Tibial artery (tissue), 4 donors: ENCODE data around the gene DKK3.

Experiments used
- DNase-seq, 2 donors: peaks; one replicate each; pipeline ENCODE4 v3.0.0-alpha.2; 2019
- H3K27ac ChIP-seq, 2 donors: fragments of 200-600 bp; sonication (generic) in 1 of 2; 1 replicate in 1 of 2; 2 replicates in 1 of 2; pipeline ENCODE4 v1.5.1; 2018 to 2019; ENCODE audit warnings: mild to moderate bottlenecking in 1 of 2
- H3K27me3 ChIP-seq, 2 donors: fragments of 200-600 bp; sonication (generic) in 1 of 2; one replicate each; pipeline versions ENCODE4 v1.5.1 to v1.6.0; 2016 to 2019
- H3K36me3 ChIP-seq, 3 donors: fragments of 200-600 bp; sonication (generic) in 2 of 3; one replicate each; pipeline ENCODE4 v1.5.1; 2016 to 2019; ENCODE audit warnings: mild to moderate bottlenecking in 2 of 3
- H3K4me1 ChIP-seq, 4 donors: fragments of 200-600 bp; sonication (generic) in 2 of 4; 1 replicate in 3 of 4; 2 replicates in 1 of 4; pipeline ENCODE4 v1.5.1; 2016 to 2019
- H3K4me3 ChIP-seq, 2 donors: fragments of 200-600 bp; sonication (generic) in 1 of 2; 1 replicate in 1 of 2; 2 replicates in 1 of 2; pipeline ENCODE4 v1.5.1; 2018 to 2019; ENCODE audit warnings: mild to moderate bottlenecking in 2 of 2
- H3K9me3 ChIP-seq, 3 donors: fragments of 200-600 bp; sonication (generic) in 1 of 3; one replicate each; pipeline ENCODE4 v1.5.1; 2016 to 2019
- intact Hi-C: fragments of 100-400 bp; cut with DNase I; formaldehyde crosslinking; loops from one replicate; pipeline ENCODE4 v1.15.0; 2023; ENCODE audit warnings: low total_unique reads
- TF ChIP-seq, protein P1 (sequence below), 2 experiments: fragments of 200-600 bp in 1 of 2; fragments of 450-650 bp in 1 of 2; IDR thresholded peaks; one replicate each; pipeline ENCODE4 v1.5.1; 2017 to 2019; ENCODE audit warnings: antibody characterized with exemption in 2 of 2, mild to moderate bottlenecking in 1 of 2, moderate library complexity in 1 of 2

Gene DKK3

GRCh38 chr11:11966826-11967668, 41.4 kb downstream of the DKK3 start:
- peaks cover 0 to 30% (median 12%) of the 10 kb centered on the region in 4 donors for H3K4me1 ChIP-seq
- intact Hi-C loops = no loop called here
- DNase-seq = peak; percentile 79 to 81

GRCh38 chr11:11966354-11966741, 42.1 kb downstream of the DKK3 start:
- TF ChIP-seq, protein P1, sequence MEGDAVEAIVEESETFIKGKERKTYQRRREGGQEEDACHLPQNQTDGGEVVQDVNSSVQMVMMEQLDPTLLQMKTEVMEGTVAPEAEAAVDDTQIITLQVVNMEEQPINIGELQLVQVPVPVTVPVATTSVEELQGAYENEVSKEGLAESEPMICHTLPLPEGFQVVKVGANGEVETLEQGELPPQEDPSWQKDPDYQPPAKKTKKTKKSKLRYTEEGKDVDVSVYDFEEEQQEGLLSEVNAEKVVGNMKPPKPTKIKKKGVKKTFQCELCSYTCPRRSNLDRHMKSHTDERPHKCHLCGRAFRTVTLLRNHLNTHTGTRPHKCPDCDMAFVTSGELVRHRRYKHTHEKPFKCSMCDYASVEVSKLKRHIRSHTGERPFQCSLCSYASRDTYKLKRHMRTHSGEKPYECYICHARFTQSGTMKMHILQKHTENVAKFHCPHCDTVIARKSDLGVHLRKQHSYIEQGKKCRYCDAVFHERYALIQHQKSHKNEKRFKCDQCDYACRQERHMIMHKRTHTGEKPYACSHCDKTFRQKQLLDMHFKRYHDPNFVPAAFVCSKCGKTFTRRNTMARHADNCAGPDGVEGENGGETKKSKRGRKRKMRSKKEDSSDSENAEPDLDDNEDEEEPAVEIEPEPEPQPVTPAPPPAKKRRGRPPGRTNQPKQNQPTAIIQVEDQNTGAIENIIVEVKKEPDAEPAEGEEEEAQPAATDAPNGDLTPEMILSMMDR (IDR thresholded peaks at IDR 0.05) = no peak
- Histone ChIP-seq H3K9me3 (no peaks in the 10 kb centered on the region), H3K27ac (no peak overlapping the region), H3K4me1 (peaks cover 0 to 30% (median 7%) of the 10 kb centered on the region in 4 donors), H3K4me3 (no peak overlapping the region), H3K27me3 (no peaks in the 10 kb centered on the region), H3K36me3 (peaks cover 0 to 59% (median 27%) of the 10 kb centered on the region in 3 donors)
- intact Hi-C loops = no loop called here
- no peak for DNase-seq

More at GRCh38 chr11:11966826-11967668, 41.4 kb downstream of the DKK3 start:
- Histone ChIP-seq H3K9me3 (no peaks in the 10 kb centered on the region), H3K27ac (no peak overlapping the region), H3K4me3 (no peak overlapping the region), H3K27me3 (no peaks in the 10 kb centered on the region), H3K36me3 (peaks cover 0 to 59% (median 23%) of the 10 kb centered on the region in 3 donors)
- TF ChIP-seq, protein P1 (IDR thresholded peaks at IDR 0.05) = peak; percentile 70 to 81

DNA sequence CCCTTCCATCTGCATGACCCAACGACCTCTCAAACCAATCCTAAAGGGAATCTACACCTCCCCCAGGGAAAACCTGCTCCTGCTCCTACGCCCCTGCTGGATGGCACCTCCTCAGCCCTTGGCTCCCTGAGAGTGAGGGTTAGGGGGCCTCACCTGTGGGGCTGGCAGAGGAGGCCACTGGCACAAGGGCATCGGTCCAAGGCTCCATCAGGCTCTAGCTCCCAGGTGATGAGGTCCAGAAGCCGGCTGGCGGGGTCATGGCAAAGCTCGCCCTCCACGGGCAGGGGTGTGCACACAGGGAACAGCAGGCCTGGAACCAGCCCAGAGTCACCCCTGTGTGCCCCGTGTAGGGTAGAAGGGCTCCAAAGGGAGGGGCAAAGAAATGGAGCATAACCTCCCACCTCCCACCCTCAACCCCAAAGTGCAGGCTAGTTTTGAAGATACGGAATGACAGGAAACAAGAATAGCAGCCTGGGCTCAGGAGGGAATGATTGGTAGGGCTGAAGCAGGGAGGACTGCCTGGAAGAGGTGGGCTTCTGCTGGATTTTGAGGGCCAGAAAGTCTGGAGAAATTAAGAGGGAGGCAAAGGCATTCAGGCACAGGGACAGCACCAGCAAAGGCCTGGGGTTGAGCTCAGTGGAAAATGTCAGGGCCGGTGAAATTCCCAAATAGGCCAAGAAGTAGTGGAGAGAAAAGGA, 42.6 kb downstream of the DKK3 start:
- Histone ChIP-seq H3K36me3 (peaks cover 0 to 59% (median 27%) of the 10 kb centered on the region in 3 donors), H3K27ac (no peak overlapping the region), H3K27me3 (no peaks in the 10 kb centered on the region), H3K4me1 (peaks cover 0 to 30% (median 7%) of the 10 kb centered on the region in 4 donors), H3K4me3 (no peak overlapping the region), H3K9me3 (no peaks in the 10 kb centered on the region)
- no peak for DNase-seq
- intact Hi-C loops = no loop called here
- TF ChIP-seq, protein P1 (IDR thresholded peaks at IDR 0.05) = no peak

DNA sequence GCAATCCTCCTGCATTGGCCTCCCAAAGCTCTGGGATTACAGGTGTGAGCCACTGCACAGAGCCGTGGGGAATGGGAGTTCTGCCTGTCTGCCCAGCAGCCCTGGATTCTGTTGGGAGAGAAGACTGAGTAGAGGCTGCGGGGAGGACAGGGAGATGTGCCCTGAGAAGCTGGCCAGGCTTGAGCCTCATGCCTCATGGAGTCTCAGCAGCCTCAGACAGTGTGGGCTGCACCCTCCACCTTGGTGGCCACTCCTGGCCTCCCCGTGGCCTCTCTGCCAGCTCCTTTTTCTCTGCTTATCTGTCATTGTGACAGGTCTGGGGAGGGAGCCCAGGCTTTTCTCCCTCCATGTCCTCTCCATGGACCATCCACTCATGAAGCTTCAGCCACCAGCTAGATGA, 43.2 kb downstream of the DKK3 start:
- Histone ChIP-seq H3K4me3 (no peak overlapping the region), H3K27me3 (no peaks in the 10 kb centered on the region), H3K9me3 (no peaks in the 10 kb centered on the region), H3K36me3 (peaks cover 0 to 59% (median 27%) of the 10 kb centered on the region in 3 donors), H3K4me1 (peaks cover 0 to 25% (median 4%) of the 10 kb centered on the region in 4 donors), H3K27ac (no peak overlapping the region)
- no peak for DNase-seq
- intact Hi-C loops = no loop called here
- TF ChIP-seq, protein P1 (IDR thresholded peaks at IDR 0.05) = no peak

- Histone ChIP-seq H3K9me3 (no peaks in the 10 kb centered on the region), H3K36me3 (peaks cover 0 to 59% (median 27%) of the 10 kb centered on the region in 3 donors), H3K4me1 (peaks cover 0 to 21% (median 2%) of the 10 kb centered on the region in 4 donors), H3K27ac (no peak overlapping the region), H3K4me3 (no peak overlapping the region), H3K27me3 (no peaks in the 10 kb centered on the region)
- TF ChIP-seq, protein P1 (IDR thresholded peaks at IDR 0.05) = no peak
- intact Hi-C loops = no loop called here
- DNase-seq = no peak
Observed at GRCh38 chr11:11964774-11965150, 43.7 kb downstream of the DKK3 start.
